ENCODE results near the gene MADCAM1. TPM values are rescaled to one million over a fixed set of nuclear protein-coding genes. Genes with fewer than 3 reads are reported as not detected.

The MADCAM1 gene
- total RNA-seq, 1 donor from 2014 or later, result 2.7 TPM

GRCh38 chr19:543910-544608 is 47.8 kb downstream of the MADCAM1 start, which contains the start of gene GZMM:
TSS of gene GZMM (plus strand) at chr19:544053. CDS start at chr19:544072, 19 bp downstream.
- TF ChIP-seq CTCF (conservative IDR thresholded peaks at IDR 0.05), result no peak
- no peak for DNase-seq (ENCODE audit: extremely low spot score, unreplicated experiment)
- H3K27ac Mint-ChIP-seq, result peak within 1 kb of the TSS; percentile 16
- H3K27me3 Mint-ChIP-seq, result no peaks in the 10 kb centered on the region
- H3K36me3 Mint-ChIP-seq, result no peaks in the 10 kb centered on the region
- H3K9me3 Mint-ChIP-seq, result no peaks in the 10 kb centered on the region
- H3K4me1 Mint-ChIP-seq (ENCODE audit: unreplicated experiment), result no peaks in the 10 kb centered on the region
- no peak within 1 kb of the TSS for H3K4me3 Mint-ChIP-seq

DNA sequence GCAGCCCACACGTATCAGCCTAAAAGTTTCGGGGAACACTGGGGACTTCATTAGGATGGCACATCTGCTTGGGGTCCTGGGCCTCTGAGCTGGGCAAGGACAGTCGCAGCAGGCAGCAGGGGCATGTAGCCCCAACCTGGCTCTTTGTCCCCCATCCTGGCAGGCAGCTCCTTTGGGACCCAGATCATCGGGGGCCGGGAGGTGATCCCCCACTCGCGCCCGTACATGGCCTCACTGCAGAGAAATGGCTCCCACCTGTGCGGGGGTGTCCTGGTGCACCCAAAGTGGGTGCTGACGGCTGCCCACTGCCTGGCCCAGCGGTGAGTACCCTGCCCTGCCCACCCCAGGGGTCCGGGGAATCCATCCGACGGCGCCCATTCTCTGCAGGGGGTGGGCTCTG is 50.8 kb downstream of the MADCAM1 start:
- Mint-ChIP-seq H3K27ac (no peak overlapping the region), H3K36me3 (no peaks in the 10 kb centered on the region), H3K27me3 (no peaks in the 10 kb centered on the region), H3K4me1 (ENCODE audit: unreplicated experiment) (no peaks in the 10 kb centered on the region), H3K4me3 (no peak overlapping the region), H3K9me3 (no peaks in the 10 kb centered on the region)
- DNase-seq (ENCODE audit: extremely low spot score, unreplicated experiment), result no peak
- no peak for TF ChIP-seq CTCF (conservative IDR thresholded peaks at IDR 0.05)

DNA sequence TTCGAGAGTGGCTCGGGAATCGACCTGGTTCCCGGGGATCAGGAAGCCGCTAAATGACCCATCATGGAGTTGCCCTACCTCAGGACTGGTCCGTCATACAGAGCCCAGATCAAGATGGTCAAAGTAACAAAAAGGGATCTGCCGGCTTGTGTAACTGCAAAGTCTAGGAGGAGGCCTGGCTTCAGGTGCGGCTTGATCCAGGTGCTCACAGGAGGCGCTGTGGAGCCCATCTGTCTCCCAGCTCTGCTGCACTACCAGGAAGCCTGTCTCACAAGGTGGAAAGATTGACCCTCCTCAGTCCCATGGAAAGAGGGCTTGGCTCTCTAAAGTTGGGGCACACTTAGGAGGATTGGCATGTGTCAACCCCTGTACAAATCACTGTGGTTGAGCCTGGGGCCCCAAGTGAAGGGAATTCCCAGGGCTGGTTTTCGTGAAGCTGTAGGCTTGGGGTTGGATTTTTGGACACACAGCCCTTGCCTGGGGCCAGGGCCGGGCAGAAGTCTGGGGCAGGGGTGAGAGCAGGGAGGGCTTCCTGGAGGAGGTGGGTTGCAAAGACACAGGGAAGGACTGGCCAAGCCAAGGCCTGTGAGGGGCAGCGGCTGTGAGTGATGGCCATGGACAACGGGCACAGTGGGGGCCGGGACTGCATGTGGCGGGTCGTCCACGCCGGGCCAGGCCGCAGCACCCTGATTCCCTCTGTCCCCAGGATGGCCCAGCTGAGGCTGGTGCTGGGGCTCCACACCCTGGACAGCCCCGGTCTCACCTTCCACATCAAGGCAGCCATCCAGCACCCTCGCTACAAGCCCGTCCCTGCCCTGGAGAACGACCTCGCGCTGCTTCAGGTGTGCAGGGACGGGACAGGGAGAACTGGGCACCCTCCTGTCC is 51.8 kb downstream of the MADCAM1 start:
- no peak for DNase-seq (ENCODE audit: extremely low spot score, unreplicated experiment)
- no peaks in the 10 kb centered on the region for H3K4me1 Mint-ChIP-seq (ENCODE audit: unreplicated experiment)
- H3K9me3 Mint-ChIP-seq, result no peaks in the 10 kb centered on the region
- H3K27me3 Mint-ChIP-seq, result no peaks in the 10 kb centered on the region
- no peak overlapping the region for H3K4me3 Mint-ChIP-seq
- H3K36me3 Mint-ChIP-seq, result no peaks in the 10 kb centered on the region
- H3K27ac Mint-ChIP-seq, result no peak overlapping the region
- TF ChIP-seq CTCF (conservative IDR thresholded peaks at IDR 0.05), result no peak

GRCh38 chr19:548886-549830 is 52.9 kb downstream of the MADCAM1 start:
- TF ChIP-seq CTCF (conservative IDR thresholded peaks at IDR 0.05), result no peak
- Mint-ChIP-seq H3K9me3 (no peaks in the 10 kb centered on the region), H3K4me1 (ENCODE audit: unreplicated experiment) (no peaks in the 10 kb centered on the region), H3K27ac (no peak overlapping the region), H3K36me3 (no peaks in the 10 kb centered on the region), H3K27me3 (no peaks in the 10 kb centered on the region), H3K4me3 (no peak overlapping the region)
- DNase-seq (ENCODE audit: extremely low spot score, unreplicated experiment), result no peak

DNA sequence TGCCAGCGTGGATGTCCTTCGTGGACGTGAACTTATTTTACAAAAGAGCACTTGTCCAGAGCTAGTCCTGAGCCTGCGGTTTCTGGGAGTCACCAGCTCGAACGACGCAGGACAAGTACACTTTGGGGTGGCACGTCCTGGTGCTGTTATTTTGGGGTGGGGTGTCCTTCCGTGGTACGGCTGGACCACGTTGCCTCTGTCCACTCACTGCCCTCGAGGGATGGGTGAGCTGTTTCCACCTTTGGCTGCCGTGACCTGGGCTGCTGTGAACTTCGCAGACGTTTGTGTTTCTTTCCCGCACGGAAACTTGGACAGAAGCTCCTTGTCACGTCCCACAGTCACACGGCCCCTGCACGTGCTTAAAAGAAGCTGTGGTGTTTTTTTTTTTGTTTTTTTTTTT is 58.5 kb downstream of the MADCAM1 start:
- no peaks in the 10 kb centered on the region for H3K27me3 Mint-ChIP-seq
- no peak for DNase-seq (ENCODE audit: extremely low spot score, unreplicated experiment)
- no peak for TF ChIP-seq CTCF (conservative IDR thresholded peaks at IDR 0.05)
- H3K27ac Mint-ChIP-seq, result no peak overlapping the region
- no peak overlapping the region for H3K4me3 Mint-ChIP-seq
- H3K4me1 Mint-ChIP-seq (ENCODE audit: unreplicated experiment), result no peaks in the 10 kb centered on the region
- H3K36me3 Mint-ChIP-seq, result no peaks in the 10 kb centered on the region
- no peaks in the 10 kb centered on the region for H3K9me3 Mint-ChIP-seq

All from type B pancreatic cell (in vitro differentiated cells).